OCI-LY1 (cell line): Measurements from ENCODE around the gene TLR4.

Experiments
- H2AFZ ChIP-seq: fragments of 200-600 bp; sonication (generic), shearing (Covaris generic); 2 replicates; pipeline ENCODE4 v1.6.0; 2014; ENCODE audit warnings: antibody characterized with exemption, mild to moderate bottlenecking, low read length
- H3F3A ChIP-seq: fragments of 200-600 bp; sonication (generic), shearing (Covaris generic); 2 replicates; pipeline ENCODE4 v1.6.0; 2014; ENCODE audit warnings: mild to moderate bottlenecking, antibody characterized with exemption, low read length, moderate library complexity; ENCODE audit not compliant: insufficient read depth
- H3K27ac ChIP-seq: fragments of 200-600 bp; sonication (generic); 2 replicates; pipeline ENCODE4 v1.5.1; 2014; ENCODE audit warnings: low read length, mixed run types, mild to moderate bottlenecking, low read depth; ENCODE audit not compliant: poor library complexity, severe bottlenecking
- H3K27me3 ChIP-seq: fragments of 200-600 bp; sonication (generic); 2 replicates; pipeline ENCODE4 v1.6.0; 2014; ENCODE audit warnings: antibody characterized with exemption, mild to moderate bottlenecking, low read length, moderate library complexity; ENCODE audit not compliant: insufficient read depth
- H3K36me3 ChIP-seq: fragments of 200-600 bp; sonication (generic); 2 replicates; pipeline ENCODE4 v1.6.1; 2014; ENCODE audit warnings: mild to moderate bottlenecking, antibody characterized with exemption, low read length, moderate library complexity, mixed read lengths; ENCODE audit not compliant: insufficient read depth
- H3K4me1 ChIP-seq: fragments of 200-600 bp; sonication (generic); 2 replicates; pipeline ENCODE4 v1.5.1; 2014; ENCODE audit warnings: mild to moderate bottlenecking, low read length, moderate library complexity; ENCODE audit not compliant: insufficient read depth, severe bottlenecking
- H3K4me2 ChIP-seq: fragments of 200-600 bp; sonication (generic), shearing (Covaris generic); 2 replicates; pipeline ENCODE4 v1.6.1; 2014; ENCODE audit warnings: low read length
- H3K4me3 ChIP-seq: fragments of 200-600 bp; sonication (generic); 2 replicates; pipeline ENCODE4 v1.5.1; 2014; ENCODE audit warnings: low read length, low read depth, mild to moderate bottlenecking, mixed read lengths; ENCODE audit not compliant: poor library complexity, severe bottlenecking
- H3K79me2 ChIP-seq: fragments of 200-600 bp; shearing (Covaris generic); 2 replicates; pipeline ENCODE4 v1.6.1; 2016; ENCODE audit warnings: mixed run types, low read length, mixed read lengths; ENCODE audit not compliant: insufficient read depth
- H3K9ac ChIP-seq: fragments of 200-600 bp; sonication (generic), shearing (Covaris generic); 2 replicates; pipeline ENCODE4 v1.6.1; 2014; ENCODE audit warnings: mild to moderate bottlenecking, low read length, mixed read lengths
- H3K9me2 ChIP-seq: fragments of 200-600 bp; sonication (generic), shearing (Covaris generic); 2 replicates; pipeline ENCODE4 v1.6.1; 2014; ENCODE audit warnings: low read depth, mild to moderate bottlenecking, low read length, mixed read lengths
- H3K9me3 ChIP-seq: fragments of 200-600 bp; shearing (Covaris generic); 2 replicates; pipeline ENCODE4 v1.6.1; 2014; ENCODE audit warnings: low read length, mixed read lengths
- H4K20me1 ChIP-seq: fragments of 200-600 bp; sonication (generic), shearing (Covaris generic); 2 replicates; pipeline ENCODE4 v1.6.0; 2016; ENCODE audit warnings: mild to moderate bottlenecking, low read length; ENCODE audit not compliant: insufficient read depth
- CTCF ChIP-seq: fragments of 200-600 bp; sonication (generic), shearing (Covaris generic); IDR thresholded peaks from 2 replicates; pipeline ENCODE4 v1.5.1; 2017; ENCODE audit warnings: mild to moderate bottlenecking, antibody characterized with exemption, low read length, moderate library complexity, mixed read lengths
- EZH2 ChIP-seq: fragments of 200-600 bp; sonication (generic), shearing (Covaris generic); IDR thresholded peaks from 2 replicates; pipeline ENCODE4 v1.8.0; 2017; ENCODE audit warnings: borderline replicate concordance, mixed run types, mild to moderate bottlenecking, antibody characterized with exemption, low read length, moderate library complexity, mixed read lengths

The TLR4 gene

GRCh38 chr9:117703537-117703936 lies 666 bp upstream of the TLR4 start:
- Histone ChIP-seq H3K9ac (no peak overlapping the region; the same call in 1 of the 2 replicates), H3K27ac (peak overlapping the region; percentile 77), H4K20me1 (no peaks in the 10 kb centered on the region), H3F3A (no peaks in the 10 kb centered on the region), H3K9me2 (no peaks in the 10 kb centered on the region), H3K9me3 (no peaks in the 10 kb centered on the region; the same call in 1 of the 2 replicates), H3K4me3 (peak overlapping the region; percentile 64), H2AFZ (no peak overlapping the region), H3K4me2 (peak overlapping the region; percentile 72), H3K79me2 (no peaks in the 10 kb centered on the region), H3K4me1 (peaks cover 23% of the 10 kb centered on the region), H3K36me3 (no peaks in the 10 kb centered on the region), H3K27me3 (no peaks in the 10 kb centered on the region)
- TF ChIP-seq EZH2: no peak
- TF ChIP-seq CTCF: no peak

DNA sequence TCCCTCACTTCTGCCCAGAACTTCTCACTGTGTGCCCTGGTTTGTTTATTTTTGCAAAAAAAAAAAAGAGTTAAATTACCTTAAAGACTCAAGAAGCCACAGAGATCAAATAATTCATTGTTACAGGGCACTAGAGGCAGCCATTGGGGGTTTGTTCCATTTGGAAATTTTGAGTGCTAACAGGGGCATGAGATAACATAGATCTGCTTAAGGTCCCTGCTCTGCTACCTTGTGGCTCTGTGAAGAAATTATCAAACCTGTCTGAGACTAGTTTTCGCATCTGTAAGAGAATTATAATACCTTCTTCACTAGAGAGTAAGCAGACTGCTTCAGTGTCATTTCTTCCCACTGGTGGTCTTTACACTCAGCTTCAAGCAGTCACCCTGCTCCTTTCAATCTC lies 394 bp downstream of the TLR4 start:
- Histone ChIP-seq H4K20me1 (no peaks in the 10 kb centered on the region), H3K79me2 (no peaks in the 10 kb centered on the region), H3K27ac (peak overlapping the region; percentile 77), H3F3A (no peaks in the 10 kb centered on the region), H3K9ac (peak overlapping the region; percentile 69), H3K27me3 (no peaks in the 10 kb centered on the region), H3K4me1 (peaks cover 23% of the 10 kb centered on the region), H3K9me3 (no peaks in the 10 kb centered on the region; the same call in 1 of the 2 replicates), H3K4me3 (peak overlapping the region; percentile 64), H3K36me3 (no peaks in the 10 kb centered on the region), H3K9me2 (no peaks in the 10 kb centered on the region), H3K4me2 (peak overlapping the region; percentile 72), H2AFZ (peak overlapping the region; percentile 60)
- no peak for TF ChIP-seq CTCF
- TF ChIP-seq EZH2: no peak

- Histone ChIP-seq H3K79me2 (no peaks in the 10 kb centered on the region), H3K9me3 (no peaks in the 10 kb centered on the region; the same call in 1 of the 2 replicates), H4K20me1 (no peaks in the 10 kb centered on the region), H3K36me3 (no peaks in the 10 kb centered on the region), H3K4me3 (peak overlapping the region; percentile 64), H3K9ac (no peak overlapping the region; the same call in 1 of the 2 replicates), H2AFZ (no peak overlapping the region), H3F3A (no peaks in the 10 kb centered on the region), H3K27ac (no peak overlapping the region), H3K4me2 (peak overlapping the region; percentile 72), H3K9me2 (no peaks in the 10 kb centered on the region), H3K4me1 (peaks cover 23% of the 10 kb centered on the region), H3K27me3 (no peaks in the 10 kb centered on the region)
- TF ChIP-seq EZH2 (no peak), CTCF (no peak)
Measured at GRCh38 chr9:117705386-117705785, 1.2 kb downstream of the TLR4 start.
